Vagina (tissue), 2 donors: Measurements from ENCODE around the gene SETD3.

Experiments
- POLR2A ChIP-seq, 2 donors: fragments of 450-650 bp; IDR thresholded peaks; one replicate each; pipeline ENCODE4 v1.6.1; 2017; ENCODE audit warnings: antibody characterized with exemption in 2 of 2, mild to moderate bottlenecking in 2 of 2, moderate library complexity in 2 of 2
- POLR2AphosphoS5 ChIP-seq, 2 donors: sonication (generic); formaldehyde crosslinking; IDR thresholded peaks; one replicate each; pipeline ENCODE4 v1.9.0; 2017; ENCODE audit warnings: antibody characterized with exemption in 2 of 2, mild to moderate bottlenecking in 2 of 2, low read depth in 1 of 2; ENCODE audit not compliant: insufficient read depth in 1 of 2
- TF ChIP-seq, protein P1 (sequence below), 3 experiments: fragments of 450-650 bp in 2 of 3; fragments of 200-600 bp in 1 of 3; sonication (generic) in 1 of 3; IDR thresholded peaks; one replicate each; pipeline ENCODE4 v1.5.1; 2017 to 2019; ENCODE audit warnings: antibody characterized with exemption in 3 of 3, mild to moderate bottlenecking in 2 of 3, moderate library complexity in 2 of 3

GRCh38 chr14:99525699-99526080, 45.0 kb upstream of the SETD3 start:
- TF ChIP-seq POLR2A (IDR thresholded peaks at IDR 0.05): no peak
- TF ChIP-seq, protein P1, sequence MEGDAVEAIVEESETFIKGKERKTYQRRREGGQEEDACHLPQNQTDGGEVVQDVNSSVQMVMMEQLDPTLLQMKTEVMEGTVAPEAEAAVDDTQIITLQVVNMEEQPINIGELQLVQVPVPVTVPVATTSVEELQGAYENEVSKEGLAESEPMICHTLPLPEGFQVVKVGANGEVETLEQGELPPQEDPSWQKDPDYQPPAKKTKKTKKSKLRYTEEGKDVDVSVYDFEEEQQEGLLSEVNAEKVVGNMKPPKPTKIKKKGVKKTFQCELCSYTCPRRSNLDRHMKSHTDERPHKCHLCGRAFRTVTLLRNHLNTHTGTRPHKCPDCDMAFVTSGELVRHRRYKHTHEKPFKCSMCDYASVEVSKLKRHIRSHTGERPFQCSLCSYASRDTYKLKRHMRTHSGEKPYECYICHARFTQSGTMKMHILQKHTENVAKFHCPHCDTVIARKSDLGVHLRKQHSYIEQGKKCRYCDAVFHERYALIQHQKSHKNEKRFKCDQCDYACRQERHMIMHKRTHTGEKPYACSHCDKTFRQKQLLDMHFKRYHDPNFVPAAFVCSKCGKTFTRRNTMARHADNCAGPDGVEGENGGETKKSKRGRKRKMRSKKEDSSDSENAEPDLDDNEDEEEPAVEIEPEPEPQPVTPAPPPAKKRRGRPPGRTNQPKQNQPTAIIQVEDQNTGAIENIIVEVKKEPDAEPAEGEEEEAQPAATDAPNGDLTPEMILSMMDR (IDR thresholded peaks at IDR 0.05): no peak
- no peak for TF ChIP-seq POLR2AphosphoS5 (IDR thresholded peaks at IDR 0.05; ENCODE audit: insufficient read depth in 1 of 2, low read depth in 1 of 2)
